NCI-H2107 (cell line): Measurements from ENCODE around the gene ERCC2.

Source experiments
- DNase-seq: peaks from one replicate; lab custom pipeline; 2025; lab: John Stamatoyannopoulos, UW

Gene ERCC2

GRCh38 chr19:45401815-45402214, 31.4 kb upstream of the ERCC2 start:
- DNase-seq: no peak

DNA sequence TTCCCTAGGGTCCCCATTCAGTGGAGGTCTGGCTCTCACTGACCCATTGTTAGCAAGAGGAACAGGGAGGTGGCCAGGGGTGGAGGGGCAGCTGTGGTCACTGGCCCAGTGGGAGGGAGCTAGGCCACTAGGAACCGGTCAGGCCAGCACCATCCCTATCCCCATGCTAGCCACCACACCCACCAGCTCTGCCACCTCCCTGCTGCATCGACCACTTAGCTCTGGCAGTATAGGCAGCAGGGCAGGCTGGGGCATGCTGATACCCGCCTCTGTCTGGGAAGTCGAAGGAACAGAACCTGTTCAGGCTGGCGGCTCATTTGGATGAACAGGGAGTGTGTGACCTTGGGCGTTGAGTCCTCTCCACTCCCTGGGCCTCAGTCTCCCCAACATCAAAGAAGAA, 29.8 kb upstream of the ERCC2 start:
- DNase-seq: no peak

DNA sequence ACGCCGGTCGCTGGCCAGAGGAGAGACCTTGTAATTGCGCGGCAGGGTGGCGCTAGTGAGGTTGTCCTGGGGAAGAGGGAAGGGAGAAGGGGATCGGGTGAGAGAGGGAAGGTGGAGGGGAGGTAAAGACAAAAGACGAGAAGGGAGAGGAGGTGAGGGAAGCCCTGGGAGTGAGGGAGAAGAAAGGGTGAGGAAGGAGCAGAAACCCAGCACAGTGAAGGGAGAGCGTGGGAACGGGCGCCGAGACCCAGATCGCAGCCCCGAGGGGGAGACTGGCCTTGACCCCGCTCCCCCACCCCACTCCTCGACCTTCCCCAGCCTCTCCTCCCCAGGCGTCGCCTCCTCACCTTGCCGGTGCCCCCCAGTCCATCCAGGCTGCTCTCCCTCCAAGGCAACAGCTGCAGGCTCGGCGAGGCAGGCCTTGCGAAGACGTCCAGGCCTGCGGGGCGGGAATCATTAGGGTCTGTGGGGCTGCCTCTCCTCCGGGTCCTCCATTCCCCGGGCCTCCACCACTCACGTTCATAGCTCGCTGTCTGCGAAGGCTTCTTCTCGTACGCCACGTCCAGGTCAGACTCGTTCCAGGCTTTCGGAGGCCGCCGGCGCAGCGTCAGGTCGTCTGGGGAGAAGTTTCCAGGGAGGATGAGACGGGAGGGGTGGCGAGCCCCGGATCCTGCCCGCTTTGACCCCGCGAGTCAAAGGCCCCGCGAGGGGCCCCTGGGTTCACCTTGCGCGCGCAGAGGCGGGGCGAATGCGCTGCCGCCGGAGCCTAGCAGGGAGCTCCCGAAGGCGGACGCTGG, 25.6 kb upstream of the ERCC2 start:
- no peak for DNase-seq

DNA sequence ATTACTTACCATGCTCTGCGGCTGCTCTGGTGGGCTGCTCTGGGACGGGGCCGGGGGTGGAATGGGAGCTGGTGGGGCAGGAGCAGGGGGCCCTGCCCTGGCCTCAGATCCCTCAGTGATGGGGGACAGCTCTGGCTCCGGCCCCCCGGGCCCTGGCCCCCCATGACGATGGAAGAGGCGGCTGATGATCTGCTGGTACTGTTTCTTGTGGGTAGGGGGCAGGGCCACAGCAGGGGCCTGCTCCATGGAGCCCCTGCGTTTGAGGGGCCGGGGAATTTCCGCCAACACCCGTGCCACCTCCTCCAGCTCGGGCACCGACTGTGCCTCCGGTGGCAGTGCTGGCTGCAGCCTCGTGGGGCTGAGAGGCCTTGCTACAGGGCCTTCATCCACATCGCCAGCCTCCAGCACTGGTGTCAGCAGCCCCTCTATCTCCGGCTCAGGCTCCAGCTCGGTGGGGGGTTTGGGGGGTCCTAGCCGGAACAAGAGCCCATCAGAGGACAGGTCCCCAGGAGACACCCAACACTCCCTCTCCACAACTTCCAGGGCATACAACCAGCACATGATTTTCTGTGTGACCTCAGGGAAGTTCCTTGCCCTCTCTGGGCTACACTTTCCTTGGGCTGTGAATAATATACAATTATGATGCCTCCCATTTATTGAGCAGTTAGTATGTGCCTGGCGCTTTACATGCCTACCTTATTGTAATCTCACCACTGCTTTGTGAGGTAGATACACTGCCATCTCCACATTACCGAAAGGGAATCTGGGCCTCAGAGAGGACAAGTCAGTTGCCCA, 21.7 kb upstream of the ERCC2 start:
- no peak for DNase-seq

DNA sequence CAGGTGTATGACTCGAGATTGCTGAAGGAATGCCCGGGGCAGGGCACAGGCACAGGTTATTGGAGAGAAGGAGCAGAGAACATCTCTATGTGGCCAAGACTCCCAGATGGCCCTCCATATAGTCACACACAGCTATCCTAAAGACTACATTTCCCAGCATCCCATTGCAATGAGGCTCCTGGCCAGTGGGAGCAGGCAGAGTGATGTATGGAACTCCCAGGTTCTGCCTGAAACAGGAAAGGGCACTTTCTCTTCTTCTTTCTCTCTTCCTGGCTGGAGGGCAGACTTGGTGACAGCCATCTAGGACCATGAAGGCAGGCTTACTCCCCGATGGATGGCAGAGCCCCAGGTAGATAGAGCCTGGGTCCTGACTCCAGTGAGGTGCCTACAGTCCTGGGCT, 21.0 kb upstream of the ERCC2 start:
- DNase-seq: no peak

DNA sequence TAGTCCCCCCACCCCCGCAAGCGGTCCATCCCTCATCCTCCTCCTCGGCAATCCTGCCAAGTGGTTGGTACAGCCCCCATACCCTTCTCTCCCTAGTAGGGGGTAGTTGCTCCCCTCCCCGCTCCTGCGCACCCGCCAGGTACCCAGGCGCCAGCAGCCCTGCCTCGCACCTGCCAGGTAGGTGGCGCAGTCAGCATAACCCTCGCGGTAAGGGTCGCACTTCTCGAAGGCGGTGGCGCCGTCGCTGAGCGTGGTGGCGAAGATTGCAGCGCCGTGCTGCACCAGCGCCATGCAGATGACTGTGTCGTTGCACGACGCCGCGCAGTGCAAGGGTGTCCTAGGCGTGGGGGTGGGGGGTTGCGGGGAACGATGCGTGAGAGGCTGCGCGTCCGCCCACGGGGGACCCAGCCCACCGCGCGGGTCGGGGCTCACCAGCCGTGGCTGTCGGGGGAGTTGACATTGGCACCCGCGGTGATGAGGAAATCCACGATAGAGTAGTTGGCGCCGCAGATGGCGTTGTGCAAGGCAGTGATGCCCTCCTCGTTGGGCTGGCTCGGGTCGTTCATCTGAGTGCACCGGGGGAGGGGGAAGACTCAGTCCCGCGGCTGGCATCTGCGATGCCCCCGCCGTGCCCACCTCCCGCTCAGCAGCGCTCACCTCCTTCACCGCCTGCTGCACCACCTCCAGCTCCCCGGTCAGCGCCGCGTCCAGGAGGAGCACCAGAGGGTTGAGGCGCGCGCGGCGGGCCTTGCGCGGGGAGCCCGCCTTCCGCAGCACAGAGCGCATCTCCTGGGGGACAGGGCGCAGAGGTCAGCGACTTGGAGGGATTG, 15.2 kb upstream of the ERCC2 start:
- DNase-seq: no peak

DNA sequence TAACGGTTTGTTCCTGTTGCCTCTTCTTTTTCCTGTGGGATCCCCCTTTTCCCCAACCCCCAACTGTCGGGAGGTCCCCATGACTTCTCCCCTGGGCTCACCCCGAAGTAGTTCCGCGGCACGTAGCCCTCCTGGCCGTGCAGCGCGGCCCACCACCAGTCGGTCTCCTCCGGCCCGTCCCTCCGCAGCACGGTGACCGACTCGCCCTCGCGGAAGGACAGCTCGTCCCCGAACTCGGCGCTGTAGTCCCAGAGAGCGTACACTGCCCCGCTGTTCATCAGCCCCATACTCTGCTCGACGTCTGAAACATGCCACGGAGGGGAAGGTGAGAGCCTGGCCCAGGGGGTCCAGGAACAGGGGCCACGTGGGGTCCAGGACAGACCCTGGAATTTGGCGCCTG, 12.1 kb upstream of the ERCC2 start:
- no peak for DNase-seq

GRCh38 chr19:45380107-45380506, 9.7 kb upstream of the ERCC2 start:
- DNase-seq: no peak

- no peak for DNase-seq
These were observed 5.8 kb upstream of the ERCC2 start for GRCh38 chr19:45376045-45376724.

DNA sequence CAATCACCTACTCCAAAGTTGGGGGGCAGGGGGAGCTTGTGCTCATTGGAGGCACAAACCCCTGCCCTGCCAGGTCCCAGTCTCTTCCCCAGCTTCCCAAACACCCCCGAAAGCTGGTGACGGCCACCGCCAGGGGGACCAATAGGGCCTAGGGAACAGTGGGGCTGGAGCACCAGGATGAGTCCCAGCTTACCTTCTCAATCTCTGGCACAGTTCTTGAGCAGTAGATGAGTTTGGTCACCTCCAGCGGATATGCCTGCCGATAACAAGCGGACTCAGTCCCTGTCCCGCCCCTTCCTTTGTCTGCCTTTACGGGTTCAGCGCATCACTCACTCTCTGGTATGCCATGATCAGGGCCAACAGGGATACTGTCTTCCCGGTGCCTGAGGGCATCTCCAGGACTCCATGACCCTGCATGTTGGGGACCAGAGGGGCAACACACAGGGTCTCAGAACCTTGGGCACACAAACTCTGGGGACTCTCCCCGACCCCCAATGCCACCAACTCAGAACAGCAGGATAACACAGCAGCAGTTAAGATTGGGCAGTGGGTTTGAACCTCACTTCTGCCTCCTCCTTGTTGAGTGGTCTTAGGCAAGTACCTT, 1.5 kb downstream of the ERCC2 start:
- no peak for DNase-seq

DNA sequence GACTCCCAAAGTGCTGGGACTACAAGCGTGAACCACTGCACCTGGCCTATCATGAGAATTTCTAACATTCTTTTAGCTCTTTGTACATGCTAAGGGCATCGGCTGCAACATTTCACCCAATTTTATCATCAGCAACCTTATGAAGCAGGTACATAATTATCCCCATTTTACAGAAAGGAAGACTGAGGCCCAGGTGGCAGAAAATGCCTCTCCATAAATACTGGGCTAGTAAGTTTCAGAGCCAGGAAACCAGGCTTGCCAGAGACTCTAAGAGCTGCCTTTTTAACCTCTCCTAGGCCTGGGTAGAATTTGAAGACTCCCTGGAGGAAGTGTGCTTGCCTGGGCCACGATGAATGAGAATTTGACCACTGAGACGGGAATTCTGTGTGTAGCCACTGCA, 2.2 kb downstream of the ERCC2 start:
- no peak for DNase-seq

DNA sequence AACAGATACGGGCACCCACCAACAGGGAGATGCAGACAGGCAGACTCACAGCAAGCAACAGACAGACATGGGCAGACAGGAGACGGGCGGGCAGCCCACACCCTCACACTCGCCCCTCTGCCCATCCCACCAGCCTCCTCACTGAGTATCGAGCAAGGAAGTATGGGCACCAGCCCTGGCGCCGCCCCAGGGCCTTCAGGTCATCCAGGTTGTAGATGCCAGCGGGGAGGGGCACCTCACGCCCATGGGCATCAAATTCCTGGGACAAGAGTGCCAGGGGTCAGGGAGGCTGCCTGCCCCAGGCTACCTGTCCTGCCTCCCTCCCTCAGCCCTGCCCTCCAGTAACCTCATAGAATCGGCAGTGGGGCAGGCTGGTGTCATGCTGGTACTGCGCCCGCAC, 5.7 kb downstream of the ERCC2 start:
- no peak for DNase-seq

DNA sequence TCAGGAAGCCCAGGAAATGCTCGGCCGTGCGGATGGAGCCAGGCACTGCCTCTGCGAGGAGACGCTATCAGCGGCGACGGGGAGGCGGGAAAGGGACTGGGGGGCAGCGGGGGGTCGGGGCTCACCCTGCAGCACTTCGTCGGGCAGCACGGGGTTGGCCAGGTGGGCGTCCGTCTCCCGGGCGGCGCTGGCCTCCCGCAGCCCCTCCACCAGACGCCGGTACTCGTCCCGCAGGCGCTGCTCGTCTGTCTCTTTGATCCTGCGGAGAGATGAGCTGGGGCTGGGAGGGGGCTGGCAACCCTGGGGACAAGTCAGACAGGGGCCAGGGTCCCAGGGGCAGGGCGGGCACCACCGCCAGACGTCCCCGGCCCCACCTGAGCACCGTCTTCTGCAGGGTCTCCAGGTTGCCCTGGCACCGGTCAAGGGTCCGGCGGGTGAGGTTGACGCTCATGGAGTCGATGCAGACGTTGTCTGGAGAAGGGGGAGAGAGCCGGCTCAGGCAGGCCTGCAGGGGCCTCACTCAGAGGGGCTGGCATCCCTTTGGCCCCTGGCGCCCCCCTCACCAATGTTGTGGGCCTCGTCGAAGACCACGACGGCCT, 6.4 kb downstream of the ERCC2 start:
- DNase-seq: no peak

DNA sequence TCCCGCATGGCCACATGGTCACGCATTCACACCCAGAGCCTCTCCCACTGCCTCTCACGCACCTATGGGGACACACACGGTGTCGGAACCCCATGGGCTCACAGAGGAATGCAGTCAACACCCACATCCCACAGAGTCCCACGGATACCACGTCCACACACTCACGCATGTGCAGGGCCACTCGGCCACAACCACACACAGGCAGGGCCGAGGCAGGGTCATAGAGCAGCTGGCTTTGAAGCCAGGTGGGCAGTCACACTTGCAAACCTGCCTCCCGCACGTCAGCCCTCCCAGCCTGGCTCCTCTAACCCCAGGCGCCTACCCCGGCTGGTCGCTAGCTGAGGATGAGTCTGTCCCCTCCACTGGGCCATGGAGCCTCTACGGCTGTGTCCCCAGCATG, 8.1 kb downstream of the ERCC2 start:
- DNase-seq: no peak

DNA sequence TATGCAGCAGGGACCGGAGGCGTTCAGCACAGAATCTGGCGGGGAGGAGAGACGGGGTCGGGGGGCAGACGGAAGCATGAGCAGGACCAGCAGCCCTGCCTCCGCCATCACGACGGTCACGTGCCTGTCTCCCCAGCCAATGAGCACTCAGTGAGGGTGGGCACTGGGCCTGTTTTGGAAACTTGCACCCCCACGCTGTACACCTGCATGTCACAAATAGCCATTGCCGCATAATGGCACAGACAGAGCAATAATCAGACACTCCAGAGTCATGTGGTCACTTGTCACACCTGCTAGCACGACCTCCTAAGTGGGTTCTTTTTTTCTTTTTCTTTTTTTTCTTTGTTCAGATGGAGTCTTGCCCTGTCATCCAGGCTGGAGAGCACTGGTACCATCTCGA, 8.8 kb downstream of the ERCC2 start:
- no peak for DNase-seq

GRCh38 chr19:45358213-45358792, 12.1 kb downstream of the ERCC2 start:
- no peak for DNase-seq

- DNase-seq: no peak
These were observed 13.0 kb downstream of the ERCC2 start for GRCh38 chr19:45357445-45357783.

- DNase-seq: no peak
These were observed 13.5 kb downstream of the ERCC2 start for GRCh38 chr19:45356760-45357444.

- no peak for DNase-seq
These were observed 14.5 kb downstream of the ERCC2 start for GRCh38 chr19:45355910-45356309.

DNA sequence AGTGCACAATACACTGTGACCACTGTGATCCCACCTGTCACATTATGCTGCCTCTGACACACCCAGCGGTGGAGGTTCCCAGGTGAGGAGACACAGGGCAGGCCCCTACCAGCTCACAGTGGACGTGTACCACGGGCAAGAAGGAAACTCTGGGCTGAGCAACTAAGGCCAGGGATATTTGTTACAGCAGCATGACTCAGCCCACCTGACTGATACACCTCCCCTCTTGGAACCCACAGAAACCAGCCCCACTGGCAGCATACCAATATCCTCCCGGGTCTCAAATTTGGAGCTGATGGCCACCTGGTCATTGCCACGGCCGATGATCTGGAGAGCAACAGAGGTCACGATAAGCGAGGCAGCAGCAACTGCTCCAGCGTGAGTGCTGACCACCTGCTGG, 15.0 kb downstream of the ERCC2 start:
- DNase-seq: no peak
